Caco-2 (cell line): ENCODE data around the gene ATP5ME. TPM values are rescaled to one million over a fixed set of nuclear protein-coding genes. Genes with fewer than 3 reads are reported as not detected.

Source experiments
- BruUV-seq: library from RNA; stranded (reverse); fragments of 400-500 nt; replicated peaks from 2 replicates; lab custom pipeline; 2021; lab: Mats Ljungman, UMichigan
- CTCF ChIA-PET: fragments of 300-600 bp; sonication (Branson Sonifier 250); formaldehyde crosslinking; loops from one replicate; lab custom pipeline; 2022; ENCODE audit warnings: antibody characterized with exemption; lab: Charles Lee
- POLR2A ChIA-PET: fragments of 300-600 bp; sonication (Branson Sonifier 250); formaldehyde crosslinking; loops from one replicate; lab custom pipeline; 2022; ENCODE audit warnings: antibody characterized with exemption; lab: Charles Lee
- DNase-seq, 2 experiments: peaks; one replicate each; pipeline versions ENCODE4 v3.0.0 to v3.0.0-alpha.2; 2020 to 2022
- H3K27me3 ChIP-seq: replicated peaks from 2 replicates; pipeline ENCODE4 v1.6.0; 2011; ENCODE audit warnings: low read length; ENCODE audit not compliant: control insufficient read depth, insufficient read depth
- H3K36me3 ChIP-seq: 2 replicates; pipeline ENCODE4 v1.5.1; 2011; ENCODE audit warnings: low read length; ENCODE audit not compliant: control insufficient read depth, insufficient read depth
- H3K4me1 ChIP-seq: fragments of 250-450 bp; sonication (Bioruptor Pico); 2 replicates; pipeline ENCODE4 v1.5.1; 2020; ENCODE audit warnings: mild to moderate bottlenecking
- H3K4me3 ChIP-seq: 2 replicates; pipeline ENCODE4 v1.5.1; 2011; ENCODE audit warnings: low read depth, mild to moderate bottlenecking, control low read depth, low read length
- H3K9me3 ChIP-seq: fragments of 250-450 bp; sonication (Bioruptor Pico); 2 replicates; pipeline ENCODE4 v1.5.1; 2020; ENCODE audit warnings: mild to moderate bottlenecking, moderate library complexity
- H3K27ac Mint-ChIP-seq: one replicate; pipeline ENCODE4 v1.8.0; 2022; ENCODE audit warnings: mixed read lengths; ENCODE audit not compliant: unreplicated experiment
- H3K27me3 Mint-ChIP-seq: one replicate; pipeline ENCODE4 v1.8.0; 2022; ENCODE audit warnings: mixed read lengths; ENCODE audit not compliant: insufficient read depth, unreplicated experiment
- H3K36me3 Mint-ChIP-seq: one replicate; pipeline ENCODE4 v1.8.0; 2022; ENCODE audit warnings: mild to moderate bottlenecking, mixed read lengths; ENCODE audit not compliant: insufficient read depth, unreplicated experiment
- H3K4me1 Mint-ChIP-seq: one replicate; pipeline ENCODE4 v1.8.0; 2022; ENCODE audit warnings: low read depth, mixed read lengths; ENCODE audit not compliant: unreplicated experiment
- H3K4me3 Mint-ChIP-seq: one replicate; pipeline ENCODE4 v1.8.0; 2022; ENCODE audit warnings: mild to moderate bottlenecking, moderate library complexity, mixed read lengths; ENCODE audit not compliant: unreplicated experiment
- H3K9me3 Mint-ChIP-seq: one replicate; pipeline ENCODE4 v1.8.0; 2022; ENCODE audit warnings: mixed read lengths; ENCODE audit not compliant: unreplicated experiment
- intact Hi-C: fragments of 100-400 bp; cut with micrococcal nuclease; formaldehyde crosslinking; loops from one replicate; pipeline ENCODE4 v1.10.0; 2022; ENCODE audit not compliant: unreplicated experiment
- total RNA-seq: library from RNA; stranded (reverse); gene quantifications from 2 replicates; pipeline ENCODE4 v1.2.3, GENCODE V29; 2022
- TF ChIP-seq, protein P1 (sequence below), 2 experiments: fragments of 200-600 bp in 1 of 2; IDR thresholded peaks; 1 replicate in 1 of 2; 2 replicates in 1 of 2; pipeline versions ENCODE4 v1.5.1 to v1.8.0; 2011 to 2022; ENCODE audit warnings: antibody characterized with exemption in 1 of 2, control low read depth in 1 of 2, inconsistent platforms in 1 of 2, low read depth in 1 of 2, low read length in 1 of 2, mild to moderate bottlenecking in 1 of 2, moderate library complexity in 1 of 2; ENCODE audit not compliant: insufficient read depth in 1 of 2, severe bottlenecking in 1 of 2, unreplicated experiment in 1 of 2

ATP5ME gene
- total RNA-seq, 1 experiment from 2014 or later = 244 TPM

DNA sequence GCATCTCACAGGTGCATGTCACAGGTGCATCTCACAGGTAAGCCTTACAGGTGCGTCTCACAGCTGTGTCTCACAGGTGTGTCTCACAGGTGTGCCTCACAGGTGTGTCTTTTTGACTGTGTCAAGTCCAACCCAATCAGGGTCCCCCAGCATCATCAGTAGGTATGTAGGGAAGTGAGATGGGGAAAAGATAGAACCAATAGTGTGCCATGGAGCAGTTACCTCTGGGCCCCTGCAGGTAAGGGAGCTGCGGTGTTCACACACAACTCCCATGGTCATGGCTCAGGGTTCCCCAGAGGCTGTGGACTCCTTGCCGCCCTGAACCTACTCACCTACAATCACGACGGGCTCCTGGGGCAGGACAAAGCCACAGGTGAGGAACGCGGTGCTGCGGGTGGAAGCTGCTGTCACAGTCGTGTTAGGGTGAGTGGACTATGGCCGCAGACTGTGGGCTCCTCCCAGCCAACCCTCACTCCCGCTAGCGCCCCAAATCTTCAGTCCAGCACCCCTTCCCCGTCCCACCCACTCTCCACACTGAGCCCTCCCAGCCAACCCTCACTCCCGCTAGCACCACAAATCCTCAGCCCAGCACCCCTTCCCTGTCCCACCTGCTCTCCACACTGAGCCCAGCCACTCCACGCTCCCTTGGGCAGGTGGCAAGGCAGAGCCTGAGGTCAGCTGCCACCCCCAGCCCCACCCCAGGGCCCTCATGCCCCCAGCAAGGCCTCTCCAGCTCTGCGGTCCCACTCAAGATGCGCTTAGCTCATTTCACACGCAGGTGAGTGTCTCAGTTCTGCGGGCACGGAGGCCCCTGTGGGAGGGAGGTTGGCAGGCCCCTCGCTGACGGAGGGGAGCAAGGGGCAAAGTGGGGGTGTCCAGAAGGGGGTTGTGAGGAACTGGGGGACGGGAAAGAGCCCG is 50.8 kb downstream of the ATP5ME start:
- no peaks in the 10 kb centered on the region for H3K4me1 Mint-ChIP-seq
- H3K36me3 ChIP-seq = no peaks in the 10 kb centered on the region
- POLR2A ChIA-PET = no interaction called here
- no peaks in the 10 kb centered on the region for H3K9me3 ChIP-seq
- BruUV-seq = no TSS peak
- peaks cover 5% of the 10 kb centered on the region for H3K36me3 Mint-ChIP-seq
- intact Hi-C loops = no loop called here
- H3K27me3 Mint-ChIP-seq = no peaks in the 10 kb centered on the region
- H3K27ac Mint-ChIP-seq = no peak overlapping the region
- TF ChIP-seq, protein P1, sequence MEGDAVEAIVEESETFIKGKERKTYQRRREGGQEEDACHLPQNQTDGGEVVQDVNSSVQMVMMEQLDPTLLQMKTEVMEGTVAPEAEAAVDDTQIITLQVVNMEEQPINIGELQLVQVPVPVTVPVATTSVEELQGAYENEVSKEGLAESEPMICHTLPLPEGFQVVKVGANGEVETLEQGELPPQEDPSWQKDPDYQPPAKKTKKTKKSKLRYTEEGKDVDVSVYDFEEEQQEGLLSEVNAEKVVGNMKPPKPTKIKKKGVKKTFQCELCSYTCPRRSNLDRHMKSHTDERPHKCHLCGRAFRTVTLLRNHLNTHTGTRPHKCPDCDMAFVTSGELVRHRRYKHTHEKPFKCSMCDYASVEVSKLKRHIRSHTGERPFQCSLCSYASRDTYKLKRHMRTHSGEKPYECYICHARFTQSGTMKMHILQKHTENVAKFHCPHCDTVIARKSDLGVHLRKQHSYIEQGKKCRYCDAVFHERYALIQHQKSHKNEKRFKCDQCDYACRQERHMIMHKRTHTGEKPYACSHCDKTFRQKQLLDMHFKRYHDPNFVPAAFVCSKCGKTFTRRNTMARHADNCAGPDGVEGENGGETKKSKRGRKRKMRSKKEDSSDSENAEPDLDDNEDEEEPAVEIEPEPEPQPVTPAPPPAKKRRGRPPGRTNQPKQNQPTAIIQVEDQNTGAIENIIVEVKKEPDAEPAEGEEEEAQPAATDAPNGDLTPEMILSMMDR (IDR thresholded peaks at IDR 0.05; ENCODE audit: insufficient read depth in 1 of 2, low read depth in 1 of 2, low read length in 1 of 2, severe bottlenecking in 1 of 2, unreplicated experiment in 1 of 2) = no peak
- CTCF ChIA-PET = no interaction called here
- H3K4me3 ChIP-seq = no peak overlapping the region
- H3K4me3 Mint-ChIP-seq = no peak overlapping the region
- H3K9me3 Mint-ChIP-seq = no peaks in the 10 kb centered on the region
- H3K4me1 ChIP-seq = no peaks in the 10 kb centered on the region
- no peaks in the 10 kb centered on the region for H3K27me3 ChIP-seq
- peak in 1 of 2 experiments; percentile 28 for DNase-seq

Other genes with a start within 250 kb of the ATP5ME start
- gene ZNF721, start 175.1 kb downstream of the ATP5ME start, total RNA-seq = 29.9 and 30.3 TPM in 2 replicates
- gene PIGG, start 175.1 kb downstream of the ATP5ME start, total RNA-seq = 56.6 and 58.8 TPM in 2 replicates
- gene TMEM271, start 98.0 kb downstream of the ATP5ME start, total RNA-seq = not detected in 2 replicates
- gene PDE6B, start 48.7 kb downstream of the ATP5ME start, total RNA-seq = not detected in 2 replicates
- gene MYL5, start 266 bp upstream of the ATP5ME start, total RNA-seq = 17.1 and 21.8 TPM in 2 replicates
- 0.20 TPM in 1 of 2 replicates, not detected in the other for gene SLC49A3, start 14.9 kb upstream of the ATP5ME start, total RNA-seq
- 36.6 and 38.0 TPM in 2 replicates for gene PCGF3, start 31.6 kb upstream of the ATP5ME start, total RNA-seq
- 20.5 and 20.9 TPM in 2 replicates for gene CPLX1, start 151.9 kb upstream of the ATP5ME start, total RNA-seq